GM18507 (cell line): ENCODE data around the gene AGBL1.

ENCODE experiments used
- DNase-seq: peaks from one replicate; pipeline ENCODE4 v3.0.0; 2011; ENCODE audit warnings: low read depth; ENCODE audit not compliant: insufficient read length; ENCODE audit errors: extremely low spot score
- FAIRE-seq: peaks from 2 replicates; lab custom pipeline; 2011; peaks lifted over from hg19 to GRCh38; lab: Jason Lieb, UNC

AGBL1 gene

DNA sequence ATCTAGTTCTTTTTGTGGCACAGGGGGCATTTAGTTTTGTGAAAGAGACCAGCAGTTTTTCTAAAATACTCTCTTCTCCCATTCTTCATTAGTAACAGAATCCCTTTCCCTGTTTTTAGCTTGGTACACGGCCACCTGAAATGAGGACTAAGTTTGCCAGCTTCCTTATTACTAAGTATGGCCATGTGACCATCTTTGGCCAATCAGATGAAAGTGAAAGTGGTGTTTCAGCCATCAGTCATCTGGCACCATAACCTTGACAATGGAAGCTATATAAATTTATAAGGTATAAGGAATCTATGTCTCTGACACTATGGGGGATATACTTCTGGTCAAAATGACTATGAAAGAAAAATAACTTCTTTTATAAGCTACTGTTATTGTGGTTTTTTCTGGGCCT lies 570.4 kb downstream of the AGBL1 start:
- no peak for DNase-seq
- no peak for FAIRE-seq

DNA sequence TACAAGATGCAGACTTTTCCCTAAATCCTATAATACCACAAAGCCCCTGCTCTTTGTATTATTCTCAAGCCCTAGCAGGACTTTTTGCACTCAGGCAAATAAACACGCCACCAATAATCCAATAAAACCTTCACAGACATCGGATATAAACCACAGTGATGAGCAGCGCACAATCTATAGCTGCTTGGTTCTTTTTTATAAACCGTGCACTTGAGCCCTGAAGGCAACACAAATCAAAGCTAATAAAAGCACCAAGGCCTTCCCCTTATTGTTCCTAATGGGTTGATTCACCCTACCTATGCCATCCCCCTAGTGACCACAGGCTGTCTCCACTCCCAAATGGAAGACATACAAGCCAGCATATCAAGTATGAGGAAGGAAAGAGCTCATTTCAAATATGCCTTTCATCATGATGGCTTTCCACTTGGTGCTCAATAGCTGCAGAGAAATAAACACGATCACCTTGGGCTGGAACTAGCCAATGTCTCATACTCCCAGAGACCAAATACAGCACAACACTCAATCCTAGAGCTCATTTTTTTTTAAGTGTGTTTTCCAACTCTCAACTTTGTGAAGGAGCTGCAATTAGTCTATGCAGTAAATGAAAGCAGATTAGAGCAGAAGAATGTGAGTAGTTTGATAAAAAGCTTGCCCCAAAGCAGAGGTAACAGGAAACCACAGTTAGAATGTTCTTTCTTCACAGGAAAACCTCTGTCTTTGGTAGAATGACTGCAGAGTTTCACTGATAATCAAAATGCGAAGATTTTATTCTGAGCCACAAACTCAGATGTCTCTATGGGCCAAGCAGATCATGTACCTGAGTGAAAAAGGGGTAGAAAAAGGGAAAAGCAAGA lies 573.9 kb downstream of the AGBL1 start:
- FAIRE-seq, result no peak

DNA sequence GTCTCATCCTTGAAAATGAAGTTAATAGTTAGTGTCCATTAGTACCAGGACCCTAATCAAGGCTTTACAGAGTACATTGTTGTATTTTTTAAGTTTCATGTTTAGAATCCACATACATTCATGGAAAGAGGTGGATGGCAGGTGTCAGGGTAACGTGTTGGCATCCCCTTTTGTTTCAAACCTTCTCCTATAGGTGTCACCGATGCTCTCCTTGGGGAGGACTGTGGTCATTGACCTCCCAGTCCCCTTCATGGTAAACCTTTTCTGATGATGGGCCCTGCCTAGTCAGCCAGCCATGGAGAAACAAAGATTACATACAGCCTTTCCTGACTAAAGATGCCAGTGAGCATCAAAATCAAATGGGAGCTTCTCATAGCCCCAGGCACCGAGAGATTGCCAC lies 574.8 kb downstream of the AGBL1 start:
- no peak for DNase-seq
- FAIRE-seq, result no peak

More for the DNA sequence above, 573.9 kb downstream of the AGBL1 start:
- no peak for DNase-seq

DNA sequence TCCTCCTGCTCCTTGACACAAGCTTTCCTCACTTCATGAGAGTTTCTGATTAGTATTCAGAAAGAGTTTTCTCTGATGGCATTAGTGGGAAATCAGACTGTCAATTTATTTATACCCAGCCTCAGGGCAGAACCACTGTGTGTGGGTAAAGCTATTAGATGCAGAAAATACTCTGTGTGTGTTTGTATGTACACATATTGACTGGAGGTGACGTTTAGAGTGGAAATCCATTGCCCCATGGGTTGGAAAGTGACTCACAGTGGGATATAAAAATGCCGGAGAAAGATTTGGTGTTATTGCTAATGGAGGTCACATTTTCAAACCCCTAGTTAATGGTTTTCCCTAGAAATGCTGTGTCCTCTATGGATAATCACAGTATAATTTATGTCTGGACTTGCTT lies 577.6 kb downstream of the AGBL1 start:
- no peak for FAIRE-seq
- DNase-seq, result no peak

DNA sequence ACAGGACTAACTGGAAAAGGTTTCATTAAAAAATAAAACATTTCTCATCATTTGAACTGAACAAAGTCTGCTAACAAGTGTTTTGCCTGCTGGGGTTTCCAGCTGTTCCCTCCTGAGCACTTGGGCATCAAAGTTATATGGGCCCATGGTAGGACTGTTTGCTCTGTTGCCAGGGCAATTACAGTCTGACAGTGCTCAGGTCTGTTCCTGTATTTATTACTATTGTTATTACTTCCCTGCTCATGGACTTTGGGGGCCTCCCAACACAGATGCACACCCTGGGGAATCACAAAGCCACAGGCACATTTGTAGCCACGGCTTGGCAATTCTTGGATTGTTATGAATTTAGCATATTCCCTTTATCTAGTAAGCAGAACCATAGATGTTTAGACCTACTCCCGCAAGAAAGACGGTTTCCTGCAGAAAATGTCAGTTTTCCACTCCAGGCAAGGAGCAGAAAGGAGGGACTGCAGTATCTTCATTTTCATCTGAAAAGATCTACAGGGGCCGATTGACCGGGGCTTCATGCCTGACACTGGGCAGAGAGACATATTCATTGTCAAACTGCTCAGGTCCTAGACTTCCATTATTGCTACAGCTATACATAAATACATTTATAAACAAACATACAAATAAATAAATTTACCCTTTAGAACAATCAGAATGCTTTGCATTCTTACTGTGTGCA lies 580.2 kb downstream of the AGBL1 start:
- no peak for FAIRE-seq
- no peak for DNase-seq

DNA sequence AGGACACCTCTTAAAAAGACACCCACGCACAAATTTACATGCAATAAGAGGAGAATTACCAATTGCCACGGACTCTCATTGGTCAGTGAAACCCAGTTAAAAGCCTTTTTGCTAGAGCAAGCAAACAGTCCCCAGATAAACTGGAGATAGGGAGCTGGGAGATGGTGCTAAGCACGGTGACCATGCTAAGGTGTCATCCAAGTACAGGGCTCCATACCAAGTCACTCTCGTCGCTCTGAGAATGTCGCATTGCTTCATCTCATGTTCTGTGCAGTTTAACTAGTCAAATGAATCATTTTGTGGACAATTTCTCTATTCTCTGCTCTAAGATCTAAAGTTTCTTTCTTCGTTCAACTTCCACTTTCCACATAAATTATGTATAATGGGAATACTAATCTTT lies 581.9 kb downstream of the AGBL1 start:
- FAIRE-seq (no peak), DNase-seq (no peak)

DNA sequence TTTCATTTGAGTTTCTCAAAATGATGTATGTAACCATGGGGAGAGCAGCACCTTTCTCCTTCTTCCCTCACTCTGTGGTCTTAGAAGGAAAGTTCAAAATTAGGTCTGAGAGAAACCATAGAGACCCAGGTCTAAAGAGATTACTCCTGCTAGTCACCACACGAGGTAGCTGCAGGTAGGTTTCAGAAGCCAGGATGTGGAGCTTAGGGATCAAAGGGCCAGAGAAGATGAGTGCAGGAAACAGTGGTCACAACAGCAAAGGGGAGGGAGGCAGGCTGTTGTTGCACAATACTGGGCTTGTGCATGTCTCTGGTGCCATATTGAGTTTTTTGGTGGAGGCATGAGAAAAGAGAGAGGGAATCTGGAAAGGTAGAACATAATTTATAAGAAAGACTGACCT lies 583.6 kb downstream of the AGBL1 start:
- no peak for FAIRE-seq

DNA sequence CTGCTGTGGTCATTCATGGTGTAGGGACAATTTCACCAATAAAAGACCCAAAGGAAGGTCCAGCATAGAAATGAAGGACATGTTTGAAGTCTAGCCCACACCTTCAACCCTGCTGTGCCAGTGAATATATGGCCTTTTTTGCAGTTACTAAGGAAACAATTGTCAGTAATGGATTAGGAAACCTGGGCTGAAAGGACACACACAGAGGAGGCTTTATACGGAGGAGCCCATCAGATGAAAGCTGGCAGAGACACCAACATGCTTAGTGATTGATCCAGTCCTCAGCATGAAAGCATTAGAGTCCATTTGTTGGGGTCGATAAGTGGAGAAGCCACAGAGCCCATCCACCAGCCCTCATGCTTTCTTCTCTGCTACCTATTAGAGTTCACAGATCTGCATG lies 584.3 kb downstream of the AGBL1 start:
- FAIRE-seq (no peak), DNase-seq (no peak)

More for the DNA sequence above, 583.6 kb downstream of the AGBL1 start:
- no peak for DNase-seq

DNA sequence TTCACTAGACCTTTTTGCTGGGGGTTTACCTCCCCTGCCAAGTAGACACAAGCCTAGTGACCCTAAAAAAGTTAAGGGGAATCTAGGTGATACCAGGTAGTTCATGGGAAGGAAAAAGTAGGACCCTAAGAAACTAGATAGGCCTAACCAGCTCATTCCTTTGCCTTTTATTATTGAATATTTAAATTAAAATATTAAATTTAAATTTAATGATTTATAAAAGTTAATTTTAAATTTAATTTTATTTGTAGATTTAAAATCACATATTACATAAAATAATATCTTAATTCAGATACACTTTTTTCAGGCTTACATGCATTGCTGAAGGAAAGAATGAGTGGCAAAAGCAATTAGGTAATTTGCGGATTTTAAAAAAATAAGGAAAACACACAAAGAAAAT lies 584.9 kb downstream of the AGBL1 start:
- FAIRE-seq (no peak), DNase-seq (no peak)

DNA sequence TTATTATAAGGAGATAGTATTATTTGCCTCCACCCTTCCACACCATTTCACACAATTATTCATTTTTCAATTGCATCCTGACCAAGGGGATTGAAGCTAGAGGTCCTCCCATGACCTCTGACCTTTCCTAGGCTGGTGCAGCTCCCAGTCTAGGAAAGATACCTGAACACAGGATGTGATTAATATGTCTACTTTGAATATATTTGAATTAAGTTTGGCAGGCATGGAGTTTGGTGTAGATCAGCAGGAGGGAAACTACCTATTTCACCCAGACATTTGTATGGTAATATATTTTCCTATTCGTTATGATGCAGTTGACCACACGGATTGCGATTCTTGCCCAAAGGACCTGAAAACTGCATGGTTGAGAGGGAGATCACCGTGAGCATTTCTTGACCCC lies 596.3 kb downstream of the AGBL1 start:
- no peak for FAIRE-seq
- no peak for DNase-seq

DNA sequence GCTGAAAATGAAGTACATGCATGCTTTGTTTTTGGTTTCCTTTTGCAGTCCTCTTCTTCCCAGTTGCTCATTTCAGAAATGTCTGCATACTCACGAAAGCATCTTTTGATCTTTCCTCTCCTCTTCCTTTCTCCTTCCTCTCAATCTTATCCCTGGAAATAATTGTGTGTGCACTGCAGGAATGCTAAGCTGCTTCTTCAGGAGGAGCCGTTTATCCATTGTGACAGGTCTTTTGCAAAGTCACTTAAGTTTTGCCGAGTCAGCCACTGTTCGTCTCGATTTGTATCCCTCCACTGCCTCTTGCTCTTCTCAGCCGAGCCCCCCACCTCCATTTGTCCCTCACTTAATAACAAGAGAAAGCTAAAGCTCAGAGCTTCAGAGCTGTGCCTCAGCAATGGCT lies 597.6 kb downstream of the AGBL1 start:
- FAIRE-seq (no peak), DNase-seq (no peak)

DNA sequence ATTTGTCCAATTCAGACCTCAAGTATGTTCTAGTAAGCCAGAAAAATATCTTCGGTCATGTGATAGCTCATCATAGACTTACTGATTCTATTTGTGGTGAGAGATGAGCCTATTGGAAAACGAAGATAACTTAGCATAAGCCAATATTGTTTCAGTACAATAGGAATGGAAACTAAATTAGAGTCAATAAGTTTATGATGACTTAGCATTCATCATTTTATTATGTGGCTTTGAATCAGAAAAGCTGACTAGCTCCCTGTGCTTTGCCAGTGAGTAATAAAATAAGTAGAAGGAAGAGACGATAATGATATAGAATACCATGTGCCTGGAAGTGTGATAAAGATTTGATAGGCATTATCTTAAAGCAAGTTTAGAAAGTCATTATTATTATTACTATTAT lies 605.6 kb downstream of the AGBL1 start:
- no peak for DNase-seq
- FAIRE-seq, result no peak

DNA sequence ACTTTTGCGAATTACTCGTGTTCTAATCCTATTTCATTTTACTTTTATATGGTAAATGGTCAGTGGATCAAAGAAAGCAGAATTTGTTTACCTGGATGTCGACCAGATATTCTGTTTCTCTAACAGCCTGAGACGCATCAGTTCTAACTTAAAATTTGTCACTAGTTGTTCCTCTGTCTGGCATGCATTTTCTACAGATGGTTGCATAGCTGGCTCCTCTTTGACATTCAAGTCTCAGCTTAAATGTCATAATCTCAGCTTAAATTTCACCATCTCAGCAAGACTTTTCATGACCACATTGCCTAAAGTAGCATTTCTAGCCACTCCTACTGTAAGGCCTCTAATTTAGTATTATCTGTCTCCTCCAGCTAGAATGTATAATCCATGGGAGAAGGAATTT lies 609.3 kb downstream of the AGBL1 start:
- FAIRE-seq (no peak), DNase-seq (no peak)

DNA sequence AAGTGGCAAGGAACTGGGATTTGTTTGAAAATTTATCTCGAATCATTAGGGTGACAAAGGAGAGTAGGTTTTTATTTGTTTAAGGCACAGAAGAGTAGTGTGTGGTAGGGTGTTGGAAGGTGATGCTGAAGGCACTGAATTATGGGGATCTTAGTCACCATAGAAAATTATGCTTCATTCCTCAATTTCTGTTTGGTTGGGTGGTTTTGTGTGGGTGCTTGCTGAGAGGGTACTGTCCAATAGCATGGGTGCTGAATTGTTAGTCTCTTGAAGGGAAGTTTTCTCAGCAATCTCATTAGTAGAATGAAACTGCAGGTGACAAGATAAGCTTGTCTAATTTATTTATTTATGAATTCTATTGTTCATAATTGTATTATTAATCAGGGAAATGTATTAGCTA lies 610.9 kb downstream of the AGBL1 start:
- FAIRE-seq, result no peak
- DNase-seq, result no peak

DNA sequence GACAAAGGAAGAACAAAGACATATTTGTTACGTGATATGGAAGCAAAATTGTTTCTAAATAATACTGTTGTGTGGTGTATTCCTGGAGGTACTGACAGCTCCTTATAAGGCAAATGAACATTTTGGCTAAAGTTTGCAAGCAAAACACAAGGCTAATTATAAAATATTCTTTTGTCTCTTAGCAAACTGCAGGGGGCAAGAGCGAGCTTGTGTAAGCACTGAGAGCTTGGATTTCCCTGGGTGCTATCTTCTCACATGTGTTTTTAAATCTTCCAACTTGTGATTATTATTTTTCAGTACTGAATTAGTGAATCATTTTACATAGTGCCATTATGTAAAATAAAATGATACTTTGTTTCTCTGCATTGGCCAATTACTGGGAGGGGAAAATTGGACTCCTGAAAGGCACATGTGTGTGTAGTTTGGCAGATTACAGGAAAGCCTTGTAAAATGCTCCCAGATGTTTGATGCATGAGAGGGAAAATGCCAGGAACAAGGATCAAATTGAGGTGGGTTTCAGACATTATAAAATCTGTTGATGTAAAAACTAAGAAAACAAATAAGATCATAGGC lies 611.5 kb downstream of the AGBL1 start:
- DNase-seq (no peak), FAIRE-seq (no peak)

DNA sequence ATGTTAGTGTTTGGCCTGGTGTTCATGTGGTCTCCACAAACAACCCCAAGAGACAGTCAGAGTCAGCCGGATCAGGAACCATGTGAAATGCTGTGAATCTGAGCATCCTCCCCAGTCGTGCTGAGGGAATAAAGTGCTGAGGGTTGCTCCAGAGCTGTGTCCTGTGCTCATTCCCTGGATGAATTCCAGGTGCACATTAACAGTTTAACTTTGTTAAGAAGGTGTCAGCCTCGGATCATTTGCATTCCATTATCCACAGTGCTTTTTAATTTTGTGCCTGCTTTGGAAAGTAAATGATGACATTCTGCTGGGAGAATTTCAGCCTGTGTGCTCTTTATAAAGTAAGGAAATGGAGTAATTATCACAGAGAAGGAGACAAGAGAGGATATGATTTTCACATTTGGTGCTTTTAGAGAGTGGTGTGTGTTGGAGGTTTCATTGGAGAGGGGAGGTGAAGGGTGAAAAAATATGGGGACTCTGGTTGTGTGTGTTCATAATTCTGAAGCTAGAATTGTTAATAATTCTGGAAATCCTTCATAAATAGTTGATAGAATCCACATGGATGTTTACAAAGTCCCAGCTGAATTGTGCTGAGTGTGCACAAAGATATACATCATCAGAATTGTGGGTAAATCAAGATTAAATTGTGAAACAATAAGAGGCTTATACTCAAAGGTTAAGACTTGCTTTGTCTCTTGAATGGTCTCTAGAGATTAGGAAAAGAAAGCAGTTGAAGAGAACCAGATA lies 621.4 kb downstream of the AGBL1 start:
- no peak for FAIRE-seq
- no peak for DNase-seq

DNA sequence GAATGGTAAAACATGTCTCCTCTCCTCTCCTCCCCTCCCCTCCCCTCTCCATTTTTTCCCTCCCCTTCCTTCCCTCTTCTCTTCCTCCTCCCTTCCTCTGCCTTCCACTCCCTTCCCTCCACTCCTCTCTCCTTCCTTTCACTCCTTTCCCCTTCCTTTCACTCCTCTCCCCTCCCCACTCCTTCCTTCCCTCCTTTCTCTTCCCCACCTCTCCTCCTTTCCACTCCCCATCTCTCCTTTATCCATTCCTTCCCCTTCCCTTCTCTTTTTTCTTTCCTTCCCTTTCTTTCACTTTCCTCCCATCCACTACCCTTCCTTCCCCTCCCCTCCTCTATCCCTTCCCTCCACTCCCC lies 621.9 kb downstream of the AGBL1 start:
- FAIRE-seq, result no peak
- DNase-seq, result no peak

DNA sequence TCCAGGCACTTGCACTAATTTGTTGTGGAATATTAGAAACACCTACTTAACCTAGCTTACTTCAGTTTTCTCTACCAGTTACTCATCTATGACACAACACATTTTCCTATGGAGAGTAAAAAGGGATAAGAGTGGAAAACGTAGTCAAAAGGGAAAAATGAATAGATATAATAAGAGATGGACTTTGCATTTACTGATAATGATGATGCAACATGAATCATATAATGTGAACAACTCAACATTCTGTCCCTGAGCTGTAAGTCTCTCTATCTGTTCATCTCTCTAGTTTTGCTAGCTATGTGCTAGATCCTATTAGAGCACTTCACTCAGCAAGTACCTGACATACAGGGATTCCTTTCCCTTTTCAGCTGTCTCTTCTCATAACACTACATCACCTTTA lies 627.1 kb downstream of the AGBL1 start:
- no peak for DNase-seq
- no peak for FAIRE-seq

DNA sequence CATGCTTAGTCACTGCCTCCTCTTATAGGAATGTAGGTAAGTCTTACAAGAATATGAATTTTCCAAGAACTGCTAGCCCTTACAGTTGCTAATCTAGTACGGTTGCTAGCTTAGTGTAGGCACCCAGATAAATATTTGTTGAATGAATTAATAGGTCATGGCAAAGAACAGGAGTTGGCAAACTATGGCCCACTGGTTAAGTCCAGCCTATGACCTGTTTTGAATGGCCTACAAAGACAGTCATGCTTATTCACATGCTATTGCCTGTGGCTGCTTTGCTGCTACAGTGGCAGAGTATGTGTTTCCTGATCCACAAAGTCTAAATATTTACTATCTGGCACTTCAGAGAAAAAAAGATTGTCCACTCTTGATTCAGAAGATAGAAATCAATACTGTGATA lies 631.8 kb downstream of the AGBL1 start:
- no peak for DNase-seq
- FAIRE-seq, result no peak

DNA sequence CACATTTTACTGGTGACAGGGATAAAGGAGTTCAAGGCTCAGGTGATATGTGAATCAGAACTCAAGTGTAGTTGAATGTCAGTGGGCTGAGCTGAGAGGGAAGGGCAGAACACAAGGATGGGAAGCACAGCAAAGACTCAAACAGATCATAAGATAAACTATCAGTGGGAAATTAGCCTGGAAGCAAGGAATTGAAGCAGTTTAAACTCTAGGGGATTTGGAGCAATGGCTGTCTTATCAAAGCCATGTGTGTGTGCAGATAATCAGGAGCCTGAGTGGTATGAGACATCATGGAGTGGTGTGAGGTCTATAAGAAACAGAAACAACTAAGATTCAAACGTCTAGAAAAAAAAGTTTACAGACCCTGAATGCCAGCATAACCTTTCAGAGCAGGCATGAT lies 634.6 kb downstream of the AGBL1 start:
- no peak for DNase-seq
- no peak for FAIRE-seq
